Activated effector memory CD4-positive, alpha-beta T cell treated with anti-CD3 and anti-CD28 coated beads, Interleukin-2, amount 50 U/mL, for 16 hours (primary cell): ENCODE measurements around the gene FHIT.
"Not testable (repeated sequence)": the region's sequence is repeated elsewhere in the genome, so short reads cannot be mapped to it uniquely, and the experiment has no call there.

Experiments used
- DNase-seq: peaks from one replicate; pipeline ENCODE4 v3.0.0-alpha.2; 2020

The FHIT gene

DNA sequence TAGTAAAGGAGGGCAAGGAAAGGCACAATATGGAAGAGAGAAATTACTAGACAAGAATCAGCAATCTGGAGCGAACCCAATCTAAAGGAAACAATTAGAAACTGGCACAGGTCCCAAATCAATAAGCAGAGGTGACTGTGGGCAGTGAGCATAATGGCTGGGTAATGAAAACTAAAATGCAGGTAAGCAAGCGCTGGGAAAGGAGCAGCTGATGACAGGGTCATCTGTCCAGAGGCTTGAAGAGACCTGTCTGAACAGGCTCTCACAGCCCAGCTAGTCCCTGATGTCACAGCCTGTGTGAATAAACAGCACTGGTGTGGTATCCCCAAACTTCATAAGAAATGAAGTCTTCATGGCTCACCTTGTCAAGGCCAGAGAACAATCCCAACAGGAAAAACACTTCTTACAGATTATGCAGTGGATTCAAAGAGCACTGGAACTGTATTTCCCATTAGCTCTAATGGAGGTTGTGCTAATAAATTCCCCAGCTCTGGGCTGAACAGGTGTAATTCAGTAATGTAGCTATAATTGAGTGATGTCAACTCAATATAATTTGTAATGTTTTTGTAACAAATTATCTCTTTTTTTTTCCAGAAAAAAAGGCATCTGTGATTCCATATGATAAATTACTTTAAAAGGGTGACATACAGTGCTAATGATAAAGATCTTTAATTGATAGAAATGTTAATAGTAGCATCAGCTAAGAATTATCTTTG, 197.3 kb downstream of the FHIT start:
- no peak for DNase-seq

DNA sequence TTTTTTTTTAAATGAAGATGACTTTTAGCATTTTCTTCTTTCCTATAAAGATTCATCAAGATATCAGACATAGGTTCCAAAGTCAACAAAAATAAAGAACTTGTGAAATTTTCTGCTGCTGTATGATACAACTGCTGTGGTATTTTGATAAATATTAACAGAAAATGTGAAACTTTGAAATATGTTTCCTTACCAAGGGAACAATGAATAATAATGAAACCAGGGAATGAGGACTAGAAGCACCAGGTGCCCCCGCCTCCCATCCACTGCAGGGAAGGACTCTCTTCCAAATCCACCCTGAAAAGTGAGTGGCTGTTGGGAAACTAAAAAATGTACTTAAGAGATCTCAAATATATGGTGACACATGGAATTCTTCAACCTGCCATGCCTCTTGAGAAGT, 198.4 kb downstream of the FHIT start:
- no peak for DNase-seq

DNA sequence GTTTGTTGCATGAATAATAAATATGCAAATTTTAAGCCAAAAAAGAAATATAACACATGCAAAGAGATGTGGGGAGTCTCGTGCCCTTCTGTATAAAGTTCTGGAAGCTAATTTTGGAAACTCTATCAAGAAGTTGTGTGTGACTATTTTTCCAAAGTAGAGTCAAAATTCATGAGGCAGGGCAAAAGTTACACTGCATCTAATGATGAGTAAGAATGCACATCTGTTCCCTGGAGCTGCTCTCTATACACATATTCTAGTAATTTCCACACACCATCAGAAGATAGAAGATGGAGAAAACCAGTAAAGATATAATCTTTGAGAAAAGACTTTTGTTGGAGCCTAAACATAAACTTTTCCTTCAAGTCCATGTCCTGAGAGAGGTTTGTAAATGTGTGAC, 199.6 kb downstream of the FHIT start:
- no peak for DNase-seq

DNA sequence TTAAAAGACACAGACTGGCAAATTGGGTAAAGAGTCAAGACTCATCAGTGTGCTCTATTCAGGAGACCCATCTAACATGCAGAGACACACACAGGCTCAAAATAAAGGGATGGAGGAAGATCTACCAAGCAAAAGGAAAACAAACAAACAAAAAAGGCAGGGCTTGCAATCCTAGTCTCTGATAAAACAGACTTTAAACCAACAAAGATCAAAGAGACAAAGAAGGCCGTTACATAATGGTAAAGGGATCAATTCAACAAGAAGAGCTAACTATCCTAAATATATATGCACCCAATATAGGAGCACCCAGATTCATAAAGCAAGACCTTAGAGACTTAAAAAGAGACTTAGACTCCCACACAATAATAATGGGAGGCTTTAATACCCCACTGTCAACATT, 206.1 kb downstream of the FHIT start:
- DNase-seq = not testable (repeated sequence)

DNA sequence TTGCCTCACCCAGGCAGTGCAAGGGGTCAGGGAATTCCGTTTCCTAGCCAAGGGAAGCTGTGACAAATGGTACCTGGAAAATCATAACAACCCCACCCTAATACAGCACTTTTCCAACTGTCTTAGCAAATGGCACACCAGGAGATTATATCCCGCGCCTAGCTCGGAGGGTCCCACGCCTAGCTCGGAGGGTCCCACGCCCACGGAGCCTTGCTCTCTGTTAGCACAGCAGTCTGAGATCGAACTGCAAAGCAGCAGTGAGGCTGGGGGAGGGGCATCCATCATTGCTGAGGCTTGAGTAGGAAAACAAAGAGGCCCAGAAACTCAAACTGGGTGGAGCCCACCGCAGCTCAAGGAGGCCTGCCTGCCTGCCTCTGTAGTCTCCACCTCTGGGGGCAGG, 208.1 kb downstream of the FHIT start:
- DNase-seq = no peak

DNA sequence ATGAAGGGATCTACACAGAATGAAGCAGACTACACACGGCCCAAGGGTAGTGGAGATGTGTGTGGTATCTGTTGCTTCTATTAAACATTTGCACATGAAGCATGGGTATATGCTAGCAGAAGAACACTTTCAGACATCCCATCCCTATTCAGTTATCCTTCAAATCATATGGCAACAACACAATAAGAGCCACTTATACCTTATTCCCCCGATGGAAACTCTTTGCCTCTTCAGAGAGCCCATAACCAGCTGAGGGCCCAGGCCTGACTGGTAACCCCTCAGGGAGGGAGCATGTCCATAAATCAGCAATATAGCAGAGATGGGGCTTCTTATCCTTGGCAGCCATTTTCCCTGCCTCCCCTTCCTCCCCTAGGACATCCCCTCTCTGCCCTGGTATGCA, 210.6 kb downstream of the FHIT start:
- no peak for DNase-seq

DNA sequence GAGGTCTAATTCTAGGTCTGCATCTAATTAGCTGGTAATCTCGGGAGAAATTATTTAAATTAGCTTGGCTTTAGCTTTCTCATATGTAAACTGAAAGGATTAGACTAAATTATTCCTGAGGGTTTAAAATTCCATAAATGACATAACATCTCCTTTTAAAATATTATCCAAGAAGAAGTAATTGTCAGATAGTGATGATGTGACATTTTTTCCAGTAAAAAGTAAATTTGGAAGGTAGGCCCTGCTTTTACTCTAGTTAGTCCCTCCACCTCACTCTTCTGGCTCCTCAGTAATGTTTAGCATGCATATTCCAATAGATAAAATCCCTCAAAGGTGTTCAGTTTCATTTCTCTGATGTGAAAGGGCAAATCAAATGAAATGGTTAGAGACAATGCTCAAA, 215.7 kb downstream of the FHIT start:
- DNase-seq = no peak

DNA sequence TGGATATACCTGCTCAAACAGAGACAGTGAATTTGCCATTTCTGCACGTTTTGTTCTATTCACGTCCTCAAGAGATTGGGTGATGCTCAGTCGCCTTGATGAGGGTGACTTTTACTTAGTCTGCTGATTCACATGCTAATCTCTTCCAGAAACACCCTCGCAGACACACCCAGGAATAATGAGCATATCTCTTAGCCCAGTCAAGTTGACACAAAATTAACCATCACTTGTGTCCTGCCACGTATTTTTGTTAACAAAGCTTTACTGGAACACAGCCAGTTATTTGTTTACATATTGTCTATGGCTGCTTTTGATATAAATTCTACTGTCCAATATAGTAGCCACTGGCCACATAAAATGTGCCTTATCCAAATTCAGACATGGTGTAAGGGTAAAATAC, 218.3 kb downstream of the FHIT start:
- DNase-seq = no peak

DNA sequence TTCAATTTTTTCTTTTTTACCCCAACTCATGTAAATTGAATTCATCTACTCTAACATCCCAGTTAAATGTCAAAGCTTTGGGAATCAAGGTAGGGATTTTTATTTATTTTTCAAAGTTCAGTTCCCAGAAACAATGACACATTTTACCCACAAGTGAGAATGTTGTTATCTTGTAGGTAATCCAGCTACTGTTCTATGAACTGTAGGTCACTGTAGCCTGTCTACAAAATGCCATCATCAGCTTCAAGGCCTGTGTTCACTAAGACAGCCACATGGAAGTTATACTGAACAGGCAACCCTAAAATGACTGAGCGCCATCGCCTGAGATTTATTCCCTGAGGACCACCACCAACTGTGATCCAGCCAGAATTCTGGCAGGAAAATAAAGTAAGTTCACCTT, 219.7 kb downstream of the FHIT start:
- no peak for DNase-seq

DNA sequence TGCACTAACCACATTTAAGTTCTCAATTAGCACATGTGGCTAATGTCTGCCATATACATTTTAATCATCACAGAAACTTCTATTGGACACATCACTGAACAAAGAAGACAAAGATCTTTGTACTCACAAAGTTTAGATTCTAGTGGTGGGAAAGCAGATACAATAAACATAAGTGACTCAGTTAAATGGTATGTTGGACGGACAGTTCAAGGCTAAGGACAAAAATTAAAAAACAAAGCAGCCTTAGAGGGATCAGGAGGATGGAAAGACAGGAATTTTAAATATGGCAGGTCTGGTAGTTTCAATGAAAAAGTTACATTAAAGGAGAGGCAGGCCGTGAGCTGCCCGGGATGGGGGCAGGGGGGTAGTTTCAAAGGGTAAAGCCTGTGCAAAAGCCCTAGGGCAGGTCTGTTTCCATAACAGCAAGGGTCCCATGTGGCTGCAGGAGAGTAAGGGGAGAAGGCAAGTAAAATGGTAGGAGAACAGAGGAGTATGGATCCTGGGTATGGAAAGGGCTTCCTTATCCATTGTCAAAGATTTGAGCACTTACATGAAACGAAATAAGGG, 220.7 kb downstream of the FHIT start:
- no peak for DNase-seq

DNA sequence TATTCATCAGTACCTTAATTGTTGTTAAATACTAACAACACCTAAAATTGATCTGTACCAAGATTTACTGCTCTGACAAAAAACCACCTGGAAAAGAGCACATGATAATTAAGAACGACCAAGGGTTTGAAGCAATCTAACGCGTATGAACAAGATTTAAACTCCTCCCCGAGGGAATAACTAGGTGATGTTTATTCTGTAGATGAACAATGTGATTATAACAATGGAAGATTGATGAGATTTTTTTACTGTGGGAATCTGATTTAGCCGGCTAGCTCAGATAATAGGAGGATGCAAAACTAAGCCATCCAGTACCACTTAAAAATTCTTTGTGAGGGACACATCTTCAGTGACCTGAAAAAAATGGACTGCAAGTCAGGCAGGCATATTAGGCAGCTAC, 222.1 kb downstream of the FHIT start:
- DNase-seq = no peak

DNA sequence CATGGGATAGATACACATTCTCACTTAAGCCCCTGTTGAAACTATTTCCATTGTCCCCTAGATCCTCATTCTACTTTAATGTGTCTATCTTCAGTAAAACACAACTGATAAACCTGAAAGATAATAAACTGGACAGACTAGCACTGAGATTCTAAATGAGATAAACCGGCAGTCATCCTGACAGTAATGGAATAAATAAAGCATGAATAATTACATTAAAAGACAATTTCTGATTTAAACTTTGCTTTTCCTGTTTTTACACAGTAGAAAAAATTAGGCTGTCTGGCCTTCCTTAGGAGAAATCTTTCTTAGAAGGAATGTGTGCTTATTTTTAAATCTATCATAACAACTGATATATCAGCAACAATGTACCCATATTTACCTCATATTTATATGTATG, 232.4 kb downstream of the FHIT start:
- DNase-seq = no peak

DNA sequence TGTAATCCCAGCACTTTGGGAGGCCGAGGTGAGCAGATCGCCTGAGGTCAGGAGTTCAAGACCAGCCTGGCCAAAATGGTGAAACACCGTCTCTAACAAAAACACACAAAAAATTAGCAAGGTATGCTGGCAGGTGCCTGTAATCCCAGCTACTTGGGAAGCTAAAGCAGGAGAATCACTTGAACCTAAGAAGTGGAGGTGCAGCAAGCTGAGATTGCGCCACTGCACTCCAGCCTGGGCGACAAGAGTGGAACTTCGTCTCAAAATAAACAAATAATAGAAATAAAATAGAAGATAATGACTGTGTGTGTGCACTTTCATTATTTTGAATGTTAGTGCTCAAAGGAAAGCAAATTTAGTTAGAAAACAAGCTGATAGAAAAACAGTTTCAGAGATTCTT, 234.2 kb downstream of the FHIT start:
- DNase-seq = not testable (repeated sequence)

DNA sequence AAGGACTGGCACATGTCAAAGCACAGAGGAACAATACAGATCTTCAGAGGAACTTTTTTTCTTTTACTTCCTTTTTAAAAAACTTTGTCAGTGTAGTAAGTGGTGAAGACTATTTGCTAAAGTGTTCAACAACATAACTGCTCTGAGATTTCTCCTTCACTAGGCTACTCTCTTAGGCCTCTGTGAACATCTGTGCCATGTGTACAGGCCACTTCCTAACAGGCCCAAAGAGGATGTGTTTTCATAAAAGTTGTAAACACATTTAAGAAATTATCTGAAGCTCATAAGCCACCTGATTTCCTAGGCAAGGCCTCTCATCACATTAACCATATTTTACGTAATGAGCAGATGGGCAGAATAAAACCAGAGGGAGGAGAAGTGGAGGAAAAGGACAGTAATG, 235.4 kb downstream of the FHIT start:
- no peak for DNase-seq

DNA sequence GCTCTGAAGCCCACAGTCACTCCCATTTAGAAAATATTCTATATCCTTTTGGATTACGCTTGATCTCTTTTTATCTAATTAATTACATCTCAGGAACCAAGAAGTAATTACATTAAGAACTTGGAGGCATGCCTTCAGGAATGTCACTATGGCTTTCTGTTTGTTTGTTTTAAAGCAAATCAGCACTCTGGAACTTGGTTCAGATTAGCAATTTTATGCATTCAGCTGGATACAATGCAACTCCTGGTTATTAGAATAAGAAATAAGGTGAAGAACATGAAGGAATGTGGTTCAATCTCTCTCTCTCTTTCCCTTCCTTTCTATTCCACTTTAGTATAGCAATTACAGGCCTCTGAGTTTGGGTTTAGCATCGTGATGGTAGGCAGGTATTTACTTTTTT, 235.8 kb downstream of the FHIT start:
- DNase-seq = no peak

DNA sequence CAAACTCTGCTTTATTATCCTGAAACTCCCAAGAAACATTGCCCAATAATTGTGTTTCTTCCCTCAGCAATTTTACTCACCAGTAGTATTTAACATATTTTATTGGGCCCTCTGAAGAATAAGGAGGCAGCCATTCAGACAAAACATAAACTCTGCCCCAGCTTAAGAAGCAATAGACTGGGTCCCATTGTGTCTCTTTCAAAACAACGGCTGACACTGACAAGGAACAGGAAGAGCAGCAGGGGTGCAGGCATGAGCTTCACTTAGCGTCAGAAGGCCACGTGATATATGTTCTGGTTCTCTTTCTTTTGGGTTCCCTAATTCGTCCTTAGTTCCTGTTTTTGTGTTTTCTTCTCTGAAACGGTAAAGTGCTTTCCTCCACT, 242.3 kb downstream of the FHIT start:
- DNase-seq = no peak

DNA sequence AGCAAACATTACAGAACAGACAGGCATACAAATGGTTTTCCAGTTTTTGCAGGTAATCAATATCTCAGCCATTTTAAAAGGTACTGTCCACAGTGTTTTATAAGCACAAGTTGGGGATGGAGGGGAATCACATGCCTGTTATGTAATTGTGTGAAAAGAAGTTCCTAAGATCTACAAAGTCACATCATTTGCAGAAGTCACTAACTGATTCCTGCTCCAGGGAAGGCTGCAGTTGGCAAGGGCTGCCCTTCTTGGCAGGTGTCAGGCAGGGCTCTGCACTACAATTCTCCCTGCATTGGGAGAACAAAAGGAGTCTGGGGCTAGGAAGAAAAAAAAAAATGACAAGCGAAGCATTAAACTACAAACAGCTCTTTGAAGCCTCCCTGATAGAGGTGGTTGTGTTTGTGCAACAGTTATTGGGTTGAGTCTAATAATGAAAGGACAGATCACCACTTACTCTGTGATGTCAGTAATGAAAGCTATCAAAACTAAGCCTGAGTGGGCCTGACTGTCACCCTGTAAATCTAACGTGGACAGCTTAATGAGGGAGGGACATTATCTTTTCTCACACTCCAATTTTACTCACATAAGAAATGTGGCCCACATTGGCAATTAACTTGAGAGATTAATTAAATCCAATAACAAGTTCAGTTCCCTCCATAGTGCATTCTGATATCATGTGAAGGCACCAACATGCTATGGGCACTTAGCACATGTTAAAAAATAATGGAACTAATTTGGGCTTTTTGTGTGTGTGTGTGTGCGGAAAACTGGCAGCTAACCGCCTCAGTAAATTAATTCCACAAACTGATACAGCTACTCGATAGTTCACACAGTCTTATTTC, 242.9 kb downstream of the FHIT start:
- no peak for DNase-seq

DNA sequence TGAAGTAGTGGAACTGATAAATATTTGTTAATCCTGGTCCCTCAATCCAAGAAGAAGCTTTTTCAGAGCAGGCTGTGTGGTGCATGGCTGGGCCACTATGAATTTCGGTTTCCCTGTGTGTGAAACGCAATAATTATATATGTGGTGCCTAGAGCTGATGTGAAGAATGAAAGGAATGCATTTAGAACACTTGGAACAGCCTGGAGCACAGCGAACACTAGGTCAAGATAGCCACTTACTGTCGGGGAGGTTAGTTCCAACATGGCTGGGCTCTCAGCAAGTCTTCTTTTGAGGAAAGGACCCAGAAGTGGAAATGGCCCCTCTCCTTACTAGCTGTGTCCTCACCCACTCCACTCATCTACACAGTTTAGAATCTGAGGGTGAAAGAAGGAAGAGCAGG, 245.7 kb downstream of the FHIT start:
- no peak for DNase-seq

DNA sequence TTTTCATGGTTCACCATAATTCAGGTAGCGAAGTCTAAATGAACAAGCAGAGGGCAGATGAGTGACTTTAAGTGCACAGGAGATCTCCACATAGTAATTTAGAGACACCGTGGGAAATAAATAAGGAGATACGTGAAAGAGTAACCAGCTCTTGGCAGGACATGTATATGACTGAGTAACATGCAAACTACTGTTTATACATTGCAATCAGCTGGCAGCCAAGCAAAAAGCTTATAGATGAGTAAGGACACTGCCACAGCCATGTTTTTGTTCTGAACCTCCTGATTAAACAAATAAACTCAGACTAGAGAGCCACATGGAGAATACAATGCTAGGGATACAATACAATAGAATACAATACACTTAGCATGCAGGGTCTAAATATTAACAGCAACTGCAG, 252.4 kb downstream of the FHIT start:
- no peak for DNase-seq

DNA sequence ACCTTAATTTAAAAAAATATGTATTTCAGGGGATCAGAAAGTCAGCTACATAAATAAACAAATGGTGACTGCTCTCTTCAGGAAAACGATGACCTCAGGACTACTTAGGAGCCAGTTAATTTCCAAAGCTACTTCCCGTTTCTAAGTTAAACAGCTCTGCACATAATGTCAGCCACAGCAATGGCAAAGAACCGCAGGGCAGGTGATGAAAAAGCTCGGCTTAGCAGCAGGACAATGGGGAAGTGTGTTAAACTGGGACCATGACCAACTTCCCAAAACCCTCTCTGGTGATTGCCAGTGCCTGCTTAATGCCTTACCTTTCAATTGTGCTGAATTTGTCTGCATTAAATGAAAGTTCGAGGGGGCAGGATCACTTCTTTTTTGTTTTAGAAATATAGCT, 258.9 kb downstream of the FHIT start:
- no peak for DNase-seq

DNA sequence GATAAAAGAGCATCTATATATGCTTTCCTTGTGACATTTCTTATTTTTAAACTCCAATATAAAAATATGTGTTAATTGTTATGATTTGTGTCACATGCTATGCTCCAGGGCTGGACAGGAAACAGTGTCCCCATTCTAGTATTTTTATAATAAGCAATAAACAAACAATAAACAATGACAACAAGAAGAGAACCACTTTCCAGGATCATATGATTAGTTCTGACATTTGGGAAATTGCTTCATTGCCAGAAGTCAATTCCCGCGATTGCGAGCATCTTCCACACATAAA, 260.9 kb downstream of the FHIT start:
- no peak for DNase-seq

DNA sequence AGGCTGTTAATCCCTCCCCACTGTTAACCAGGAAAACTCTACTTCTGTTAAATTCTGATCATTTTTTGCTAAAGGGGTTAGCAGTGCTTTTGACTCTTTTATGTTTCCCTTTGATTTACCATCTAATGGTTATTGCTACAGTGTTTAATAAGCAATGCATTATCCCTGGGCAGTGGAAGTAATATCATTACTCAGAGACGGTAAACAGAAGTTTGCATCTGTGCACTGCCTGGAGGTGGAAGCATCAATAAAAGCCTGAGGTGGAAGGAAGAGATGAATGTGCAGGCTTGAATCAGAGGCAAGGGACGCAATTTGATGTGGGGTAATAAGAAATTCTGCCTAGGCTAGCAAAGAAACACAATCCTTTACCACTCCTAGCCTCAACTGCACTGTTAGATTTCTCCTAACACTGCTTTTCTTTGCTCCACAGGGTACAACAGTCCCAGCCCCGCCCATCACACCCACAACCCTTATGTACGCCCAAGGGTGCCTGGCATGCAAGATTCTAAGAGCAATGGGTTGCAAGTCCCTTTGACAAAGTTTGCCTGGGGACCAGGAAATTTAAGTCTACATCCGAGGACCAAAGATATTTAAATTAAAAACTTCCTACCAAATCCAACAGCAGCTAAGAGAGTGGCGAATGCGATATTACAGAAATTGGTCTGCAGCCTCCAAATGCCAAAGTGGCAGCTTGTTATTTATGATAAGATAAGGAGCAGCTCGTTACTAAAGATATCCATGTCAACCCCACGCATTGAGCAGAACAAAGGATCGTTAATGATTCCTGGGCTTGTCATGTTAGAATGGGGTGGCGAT, 261.4 kb downstream of the FHIT start:
- no peak for DNase-seq

DNA sequence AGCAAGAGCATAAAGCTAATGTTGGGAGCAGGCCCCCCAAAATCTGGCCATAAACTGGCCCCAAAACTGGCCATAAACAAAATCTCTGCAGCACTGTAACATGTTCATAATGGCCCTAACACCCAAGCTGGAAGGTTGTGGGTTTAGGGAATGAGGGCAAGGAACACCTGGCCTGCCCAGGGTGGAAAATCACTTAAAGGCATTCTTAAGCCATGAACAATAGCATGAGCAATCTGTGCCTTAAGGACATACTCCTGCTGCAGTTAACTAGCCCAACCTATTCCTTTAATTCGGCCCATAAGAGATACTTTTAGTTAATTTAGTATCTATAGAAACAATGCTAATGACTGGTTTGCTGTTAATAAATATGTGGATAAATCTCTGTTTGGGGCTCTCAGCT, 264.1 kb downstream of the FHIT start:
- not testable (repeated sequence) for DNase-seq

DNA sequence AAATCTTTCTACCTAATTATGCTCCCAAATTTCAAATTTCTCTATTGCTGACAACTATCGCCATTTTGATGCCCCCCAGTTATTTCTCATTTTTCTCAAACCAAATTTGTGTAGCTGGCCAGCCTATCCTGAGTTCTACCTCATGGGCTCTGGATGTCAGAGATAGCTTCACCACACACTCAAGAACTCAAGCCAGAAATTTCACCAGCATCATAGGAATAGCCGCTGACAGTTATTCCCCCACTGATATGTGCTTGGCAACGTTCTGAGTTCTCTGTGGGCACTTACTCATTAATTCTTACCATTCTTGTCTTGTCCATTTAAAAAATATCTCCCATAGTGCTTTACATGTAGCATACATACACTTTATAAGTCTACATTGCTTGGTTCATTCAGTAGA, 264.7 kb downstream of the FHIT start:
- DNase-seq = no peak
